Adrenal gland (tissue), 19 donors: ENCODE measurements around the gene ASCC1. TPM values are rescaled to one million over a fixed set of nuclear protein-coding genes. Genes with fewer than 3 reads are reported as not detected.

Source experiments
- DNase-seq, 7 donors: peaks; one replicate each; pipeline ENCODE4 v3.0.0-alpha.2; 2019 to 2020
- H3K27ac ChIP-seq, 5 donors: fragments of 200-600 bp; sonication (generic) in 4 of 5; 1 replicate in 3 of 5; 2 replicates in 2 of 5; pipeline versions ENCODE4 v1.5.1 to v1.8.0; 2016 to 2020; ENCODE audit warnings: mild to moderate bottlenecking in 1 of 5
- H3K27me3 ChIP-seq: fragments of 200-600 bp; 2 replicates; pipeline ENCODE4 v1.8.0; 2021
- H3K36me3 ChIP-seq, 2 donors: fragments of 200-600 bp; replicated peaks in 1 of 2; 1 replicate in 1 of 2; 2 replicates in 1 of 2; pipeline versions ENCODE4 v1.5.1 to v1.8.0; 2018 to 2022
- H3K4me1 ChIP-seq, 2 donors: fragments of 200-600 bp; replicated peaks in 1 of 2; 1 replicate in 1 of 2; 2 replicates in 1 of 2; pipeline versions ENCODE4 v1.5.1 to v1.8.0; 2018 to 2021
- H3K4me3 ChIP-seq, 4 donors: fragments of 200-600 bp; sonication (generic) in 3 of 4; one replicate each; pipeline ENCODE4 v1.5.1; 2016 to 2018
- H3K9me3 ChIP-seq, 3 donors: fragments of 200-600 bp; sonication (generic) in 1 of 3; replicated peaks in 1 of 3; 1 replicate in 2 of 3; 2 replicates in 1 of 3; pipeline versions ENCODE4 v1.5.1 to v1.8.0; 2016 to 2021
- CTCF ChIP-seq, 6 experiments: fragments of 450-650 bp in 4 of 6; fragments of 200-600 bp in 2 of 6; sonication (generic) in 1 of 6; IDR thresholded peaks; 1 replicate in 5 of 6; 2 replicates in 1 of 6; pipeline versions ENCODE4 v1.5.1 to v1.8.0; 2016 to 2021; ENCODE audit warnings: antibody characterized with exemption in 6 of 6, mild to moderate bottlenecking in 2 of 6, moderate library complexity in 1 of 6
- POLR2A ChIP-seq, 2 donors: fragments of 450-650 bp; IDR thresholded peaks; one replicate each; pipeline ENCODE4 v1.6.1; 2017; ENCODE audit warnings: antibody characterized with exemption in 2 of 2, mild to moderate bottlenecking in 2 of 2, moderate library complexity in 1 of 2
- WGBS, 4 donors: extraction: QIAGEN DNeasy Blood & Tissue Kit in 2 of 4; methylation state at CpG; one replicate each; pipeline versions ENCODE4 v1.1.5 to v1.1.7; 2013 to 2017; 5-methylcytosine and 5-hydroxymethylcytosine counted together
- intact Hi-C, 2 donors: fragments of 100-400 bp; cut with DNase I; formaldehyde crosslinking; loops; one replicate each; pipeline versions ENCODE4 v1.14.1 to v1.15.0; 2022 to 2023
- long read RNA-seq, 10 donors: library from polyadenylated mRNA in 3 of 10; unstranded in 2 of 10; stranded (forward) in 1 of 10; transcript quantifications; one replicate each; pipeline ENCODE4 v2.0.0 and lab custom pipeline, GENCODE V29; 2021 to 2026
- polyA plus RNA-seq, 3 donors: library from polyadenylated mRNA; stranded (reverse); fragments of 200-250 nt in 2 of 3; fragments of 350-450 nt in 1 of 3; fragmentation: Illumina TruSeq in 1 of 3; extraction: RNeasy Lipid Tissue Mini Kit (QIAGEN cat#74804) in 1 of 3; gene quantifications; one replicate each; pipeline ENCODE4 v1.2.3, GENCODE V29; 2013 to 2014
- total RNA-seq, 9 donors: library from RNA; depleted of rRNA in 4 of 9; stranded (reverse); fragments of >200 nt in 4 of 9; fragments of 120-200 nt in 1 of 9; fragmentation: NEBNext Ultra II Directional in 1 of 9; extraction: Animal tissue kit (Norgen Biotek cat#: 25700) in 1 of 9; gene quantifications; one replicate each; pipeline versions ENCODE4 v1.1.0 to v1.2.4, GENCODE V29; 2013 to 2023
- donor health status: healthy with polysubstance abuse.
- donor health status: Bipolar disorder and iron deficiency.
- donor health status: DM: yes; HTN: yes; CAD: no.
- donor health status: DM: no; HTN: no; CAD: no.
- donor health status: DM: no; HTN: no; CAD: no.
- donor health status: DM: yes; HTN: yes; CAD: no.

ASCC1 gene, protein sequence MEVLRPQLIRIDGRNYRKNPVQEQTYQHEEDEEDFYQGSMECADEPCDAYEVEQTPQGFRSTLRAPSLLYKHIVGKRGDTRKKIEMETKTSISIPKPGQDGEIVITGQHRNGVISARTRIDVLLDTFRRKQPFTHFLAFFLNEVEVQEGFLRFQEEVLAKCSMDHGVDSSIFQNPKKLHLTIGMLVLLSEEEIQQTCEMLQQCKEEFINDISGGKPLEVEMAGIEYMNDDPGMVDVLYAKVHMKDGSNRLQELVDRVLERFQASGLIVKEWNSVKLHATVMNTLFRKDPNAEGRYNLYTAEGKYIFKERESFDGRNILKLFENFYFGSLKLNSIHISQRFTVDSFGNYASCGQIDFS
- total RNA-seq (10 to 100 TPM; 26.6 to 57.4 (median 38.5) TPM), polyA plus RNA-seq (100 to 1,000 TPM in 1 of 3 donors, 10 to 100 TPM in 1, 1 to 10 TPM in 1; 9.7 to 101 (median 10.1) TPM)
- long read RNA-seq, donor 1, transcript ASCC1-202 (10 exons, 2,002 nt), result major isoform, 9 of 430 reads
- long read RNA-seq, donor 1, partial matches to known transcripts, result 231 of 430 reads
- long read RNA-seq, donor 1, other reads (novel, unspliced or antisense), result 189 of 430 reads
- long read RNA-seq, donor 2, partial matches to known transcripts, result 191 of 245 reads
- long read RNA-seq, donor 2, other reads (novel, unspliced or antisense), result 49 of 245 reads
- long read RNA-seq, donor 3, transcript ASCC1-202 (10 exons, 2,002 nt), result major isoform, 7 of 507 reads
- long read RNA-seq, donor 3, partial matches to known transcripts, result 333 of 507 reads
- long read RNA-seq, donor 3, other reads (novel, unspliced or antisense), result 163 of 507 reads
- long read RNA-seq, donor 4, transcript ASCC1-202 (10 exons, 2,002 nt), result major isoform, 14 of 25 reads
- long read RNA-seq, donor 4, partial matches to known transcripts, result 1 of 25 reads
- long read RNA-seq, donor 4, other reads (novel, unspliced or antisense), result 10 of 25 reads
- long read RNA-seq, donor 5, transcript ASCC1-202 (10 exons, 2,002 nt), result major isoform, 32 of 59 reads
- long read RNA-seq, donor 5, partial matches to known transcripts, result 0 of 59 reads
- long read RNA-seq, donor 5, other reads (novel, unspliced or antisense), result 24 of 59 reads
- long read RNA-seq, donor 6, partial matches to known transcripts, result 0 of 8 reads
- long read RNA-seq, donor 6, other reads (novel, unspliced or antisense), result 5 of 8 reads
- long read RNA-seq, donor 7, partial matches to known transcripts, result 61 of 140 reads
- long read RNA-seq, donor 7, other reads (novel, unspliced or antisense), result 76 of 140 reads
- long read RNA-seq, donor 8, transcript ASCC1-202 (10 exons, 2,002 nt), result major isoform, 8 of 520 reads
- long read RNA-seq, donor 8, partial matches to known transcripts, result 283 of 520 reads
- long read RNA-seq, donor 8, other reads (novel, unspliced or antisense), result 228 of 520 reads
- long read RNA-seq, donor 9, partial matches to known transcripts, result 174 of 281 reads
- long read RNA-seq, donor 9, other reads (novel, unspliced or antisense), result 102 of 281 reads
- long read RNA-seq, donor 10, transcript ASCC1-202 (10 exons, 2,002 nt), result major isoform, 6 of 235 reads
- long read RNA-seq, donor 10, partial matches to known transcripts, result 134 of 235 reads
- long read RNA-seq, donor 10, other reads (novel, unspliced or antisense), result 94 of 235 reads

- Histone ChIP-seq H3K4me3 (peak within 1 kb of the TSS; percentile 26 to 69 (median 49)), H3K9me3 (no peaks in the 10 kb centered on the region), H3K36me3 (peaks cover 0 to 12% of the 10 kb centered on the region in 2 donors), H3K4me1 (peaks cover 28 to 67% of the 10 kb centered on the region in 2 donors), H3K27ac (peak within 1 kb of the TSS; percentile 91 to 100 (median 99)), H3K27me3 (no peaks in the 10 kb centered on the region)
- no peak for TF ChIP-seq CTCF (IDR thresholded peaks at IDR 0.05)
- peak; percentile 81 to 94 for TF ChIP-seq POLR2A (IDR thresholded peaks at IDR 0.05)
- DNase-seq, result peak; percentile 90 to 96 (median 92)
- intact Hi-C loops, result no loop called here
- WGBS, 4 donors, result 0 to 1% (median 0%) methylated on average over 32 to 64 of the region's 64 CpGs
These were observed at the start of gene ASCC1, which contains the start of gene ANAPC16 for GRCh38 chr10:72215611-72216549. TSS of gene ASCC1 (minus strand) at chr10:72216276. CDS start at chr10:72213298, 2,978 bp downstream. TSS of gene ANAPC16 (plus strand) at chr10:72216012. CDS start at chr10:72223915, 7,903 bp downstream.

DNA sequence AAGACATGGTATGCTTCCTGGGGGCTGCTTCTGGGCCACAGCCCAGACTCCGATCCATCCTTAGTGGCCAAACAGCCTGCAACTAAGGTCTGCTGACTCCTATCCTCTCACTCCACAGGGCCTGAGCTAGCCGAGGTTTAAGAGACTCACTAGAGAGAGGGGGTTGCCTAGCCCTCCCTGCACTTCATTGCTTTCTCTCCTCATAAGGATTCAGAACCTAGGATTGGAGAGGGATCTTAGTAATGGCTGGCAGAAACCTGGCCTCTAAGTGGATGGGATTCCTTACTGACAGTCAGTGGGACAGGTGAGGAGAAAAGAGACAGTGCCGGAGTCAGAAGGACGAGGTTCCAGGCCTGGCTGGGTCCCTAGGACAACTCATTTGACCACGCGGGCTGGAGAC, 49.4 kb upstream of the ASCC1 start:
- 80 to 90% (median 87%) methylated on average over 5 to 6 of the region's 6 CpGs for WGBS, 4 donors
- intact Hi-C loops, result no loop called here
- H3K9me3 ChIP-seq, result no peaks in the 10 kb centered on the region
- H3K4me1 ChIP-seq, result peaks cover 13 to 14% of the 10 kb centered on the region in 2 donors
- no peaks in the 10 kb centered on the region for H3K36me3 ChIP-seq
- no peak overlapping the region for H3K27ac ChIP-seq
- no peak for TF ChIP-seq CTCF (IDR thresholded peaks at IDR 0.05)
- TF ChIP-seq POLR2A (IDR thresholded peaks at IDR 0.05), result no peak
- DNase-seq, result no peak
- no peak overlapping the region for H3K4me3 ChIP-seq
- no peaks in the 10 kb centered on the region for H3K27me3 ChIP-seq

- H3K9me3 ChIP-seq, result no peaks in the 10 kb centered on the region
- no peak overlapping the region for H3K4me3 ChIP-seq
- no peaks in the 10 kb centered on the region for H3K27me3 ChIP-seq
- DNase-seq, result no peak
- H3K27ac ChIP-seq, result no peak overlapping the region
- WGBS, 4 donors, result 86 to 100% (median 97%) methylated on average over 1 of the region's 1 CpG
- peaks cover 22 to 24% of the 10 kb centered on the region in 2 donors for H3K4me1 ChIP-seq
- no peak for TF ChIP-seq POLR2A (IDR thresholded peaks at IDR 0.05)
- no peak for TF ChIP-seq CTCF (IDR thresholded peaks at IDR 0.05)
- intact Hi-C loops, result no loop called here
- no peaks in the 10 kb centered on the region for H3K36me3 ChIP-seq
These were observed 48.5 kb upstream of the ASCC1 start for GRCh38 chr10:72264536-72264935.
